Upper lobe of left lung (tissue), 4 donors: Measurements from ENCODE around the gene NSMCE1.

Experiments
- POLR2A ChIP-seq, 4 donors: fragments of 450-650 bp; IDR thresholded peaks; one replicate each; pipeline ENCODE4 v1.5.1; 2016 to 2017; ENCODE audit warnings: antibody characterized with exemption in 4 of 4, mild to moderate bottlenecking in 2 of 4
- TF ChIP-seq, protein P1 (sequence below), 6 experiments: fragments of 450-650 bp in 4 of 6; fragments of 200-600 bp in 2 of 6; sonication (generic) in 2 of 6; IDR thresholded peaks; one replicate each; pipeline ENCODE4 v1.5.1; 2016 to 2019; ENCODE audit warnings: antibody characterized with exemption in 6 of 6

DNA sequence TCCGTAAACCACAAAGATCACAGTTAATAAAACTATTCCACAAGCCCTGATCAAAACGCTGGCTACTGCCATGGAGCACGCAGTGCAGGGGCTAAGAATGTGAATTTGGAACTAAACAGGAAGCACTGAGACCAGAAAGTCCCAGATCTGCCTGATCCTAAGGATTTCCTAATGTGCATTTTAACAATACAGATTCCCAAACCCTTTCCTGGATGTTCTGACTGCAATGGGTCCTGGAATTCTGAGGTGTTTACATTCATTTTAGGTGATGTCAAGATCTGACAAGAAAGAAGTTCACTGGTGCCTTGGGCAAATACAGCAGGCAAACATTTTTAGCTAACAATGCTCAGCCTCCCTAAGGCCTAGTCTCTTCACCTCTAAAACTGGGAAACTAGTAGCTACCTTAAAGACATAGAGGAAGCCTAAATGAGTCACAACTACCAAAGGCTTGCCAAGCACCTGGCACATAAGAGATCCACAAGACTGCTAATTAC, 10.3 kb downstream of the NSMCE1 start:
- TF ChIP-seq POLR2A (IDR thresholded peaks at IDR 0.05) = no peak
- TF ChIP-seq, protein P1, sequence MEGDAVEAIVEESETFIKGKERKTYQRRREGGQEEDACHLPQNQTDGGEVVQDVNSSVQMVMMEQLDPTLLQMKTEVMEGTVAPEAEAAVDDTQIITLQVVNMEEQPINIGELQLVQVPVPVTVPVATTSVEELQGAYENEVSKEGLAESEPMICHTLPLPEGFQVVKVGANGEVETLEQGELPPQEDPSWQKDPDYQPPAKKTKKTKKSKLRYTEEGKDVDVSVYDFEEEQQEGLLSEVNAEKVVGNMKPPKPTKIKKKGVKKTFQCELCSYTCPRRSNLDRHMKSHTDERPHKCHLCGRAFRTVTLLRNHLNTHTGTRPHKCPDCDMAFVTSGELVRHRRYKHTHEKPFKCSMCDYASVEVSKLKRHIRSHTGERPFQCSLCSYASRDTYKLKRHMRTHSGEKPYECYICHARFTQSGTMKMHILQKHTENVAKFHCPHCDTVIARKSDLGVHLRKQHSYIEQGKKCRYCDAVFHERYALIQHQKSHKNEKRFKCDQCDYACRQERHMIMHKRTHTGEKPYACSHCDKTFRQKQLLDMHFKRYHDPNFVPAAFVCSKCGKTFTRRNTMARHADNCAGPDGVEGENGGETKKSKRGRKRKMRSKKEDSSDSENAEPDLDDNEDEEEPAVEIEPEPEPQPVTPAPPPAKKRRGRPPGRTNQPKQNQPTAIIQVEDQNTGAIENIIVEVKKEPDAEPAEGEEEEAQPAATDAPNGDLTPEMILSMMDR (IDR thresholded peaks at IDR 0.05) = no peak
